DMS 273 (cell line): ENCODE data around the gene TRIM36.

ENCODE experiments used
- DNase-seq: peaks from one replicate; lab custom pipeline; 2025; ENCODE audit not compliant: unreplicated experiment; lab: John Stamatoyannopoulos, UW

Gene TRIM36, protein sequence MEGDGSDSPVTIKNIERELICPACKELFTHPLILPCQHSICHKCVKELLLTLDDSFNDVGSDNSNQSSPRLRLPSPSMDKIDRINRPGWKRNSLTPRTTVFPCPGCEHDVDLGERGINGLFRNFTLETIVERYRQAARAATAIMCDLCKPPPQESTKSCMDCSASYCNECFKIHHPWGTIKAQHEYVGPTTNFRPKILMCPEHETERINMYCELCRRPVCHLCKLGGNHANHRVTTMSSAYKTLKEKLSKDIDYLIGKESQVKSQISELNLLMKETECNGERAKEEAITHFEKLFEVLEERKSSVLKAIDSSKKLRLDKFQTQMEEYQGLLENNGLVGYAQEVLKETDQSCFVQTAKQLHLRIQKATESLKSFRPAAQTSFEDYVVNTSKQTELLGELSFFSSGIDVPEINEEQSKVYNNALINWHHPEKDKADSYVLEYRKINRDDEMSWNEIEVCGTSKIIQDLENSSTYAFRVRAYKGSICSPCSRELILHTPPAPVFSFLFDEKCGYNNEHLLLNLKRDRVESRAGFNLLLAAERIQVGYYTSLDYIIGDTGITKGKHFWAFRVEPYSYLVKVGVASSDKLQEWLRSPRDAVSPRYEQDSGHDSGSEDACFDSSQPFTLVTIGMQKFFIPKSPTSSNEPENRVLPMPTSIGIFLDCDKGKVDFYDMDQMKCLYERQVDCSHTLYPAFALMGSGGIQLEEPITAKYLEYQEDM

DNA sequence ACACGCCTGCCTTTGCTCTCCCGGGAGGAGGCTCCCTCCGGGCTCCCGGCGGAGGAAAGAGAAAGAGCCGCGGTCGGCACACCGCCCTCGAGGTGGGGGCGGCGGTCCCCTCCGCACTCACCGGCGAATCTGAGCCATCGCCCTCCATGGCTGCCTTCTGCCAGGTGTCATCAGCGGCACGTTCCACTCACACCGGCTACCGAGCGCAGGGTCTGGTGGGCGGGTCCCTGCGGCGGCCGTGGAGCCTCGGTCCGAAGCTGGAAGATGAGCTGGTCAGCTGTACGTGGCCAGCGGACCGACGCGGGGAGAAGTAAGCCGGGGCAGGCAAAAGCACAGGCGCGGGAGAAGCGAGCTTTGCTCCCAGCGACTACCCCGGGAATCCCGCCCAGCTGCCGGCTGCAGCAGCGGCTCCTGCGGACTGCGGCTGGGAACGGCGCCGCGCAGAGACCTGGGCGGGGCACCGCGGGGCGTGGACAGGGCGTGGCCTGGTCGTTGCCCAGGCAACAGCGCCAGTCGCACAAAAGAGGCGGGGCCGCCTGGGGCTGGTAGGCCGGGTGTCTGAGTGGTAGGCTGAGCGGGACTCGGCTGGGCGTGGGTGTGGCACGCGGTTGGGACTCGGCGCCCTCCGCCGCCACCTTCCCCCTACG lies at the start of gene TRIM36:
TRIM36 (minus strand) TSS at position 422 of the 647 bp plus-strand sequence; CDS start at position 148, 274 bp downstream.
- DNase-seq, result peak; percentile 98

DNA sequence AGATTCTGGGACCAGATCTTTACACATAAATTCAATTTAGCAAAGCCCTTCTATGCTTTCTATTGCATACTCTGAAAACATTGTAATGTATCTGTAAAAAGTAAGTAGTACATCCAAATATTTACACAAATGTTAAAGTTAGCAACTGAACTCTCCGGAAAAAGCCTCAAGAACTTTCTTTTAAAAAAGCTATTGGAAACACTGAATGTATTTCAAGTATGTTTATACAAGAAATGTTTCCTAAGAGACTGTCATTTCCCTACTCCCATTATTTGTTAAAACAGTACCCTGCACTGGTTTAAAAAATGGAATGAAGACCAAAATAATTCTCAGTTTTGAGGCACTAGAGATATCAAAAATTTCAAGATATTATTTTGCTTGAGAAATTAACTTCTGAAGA lies 44.8 kb upstream of the TRIM36 start:
- no peak for DNase-seq

GRCh38 chr5:115209279-115209678 lies 39.6 kb upstream of the TRIM36 start:
- no peak for DNase-seq

DNA sequence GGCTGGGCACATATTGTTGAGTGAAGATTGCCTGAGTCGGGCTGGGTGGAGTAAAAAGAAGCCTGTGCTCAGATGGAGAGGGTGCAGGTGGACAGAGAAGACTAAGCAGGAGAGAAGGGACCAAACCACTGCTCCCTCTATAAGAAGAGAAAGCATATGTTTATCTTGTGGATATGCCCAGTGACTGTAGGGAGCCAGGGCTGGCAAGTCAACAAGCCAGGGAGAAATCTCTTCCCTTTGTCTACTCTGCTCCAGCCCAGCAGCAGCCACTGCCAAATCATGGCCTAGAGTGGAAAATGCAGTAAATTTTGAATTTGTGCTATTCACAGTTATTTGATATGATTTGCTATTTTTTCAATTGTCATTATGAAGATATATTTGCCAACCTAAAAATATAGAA lies 33.2 kb upstream of the TRIM36 start:
- DNase-seq, result no peak

GRCh38 chr5:115196161-115196560 lies 26.5 kb upstream of the TRIM36 start:
- DNase-seq, result no peak

DNA sequence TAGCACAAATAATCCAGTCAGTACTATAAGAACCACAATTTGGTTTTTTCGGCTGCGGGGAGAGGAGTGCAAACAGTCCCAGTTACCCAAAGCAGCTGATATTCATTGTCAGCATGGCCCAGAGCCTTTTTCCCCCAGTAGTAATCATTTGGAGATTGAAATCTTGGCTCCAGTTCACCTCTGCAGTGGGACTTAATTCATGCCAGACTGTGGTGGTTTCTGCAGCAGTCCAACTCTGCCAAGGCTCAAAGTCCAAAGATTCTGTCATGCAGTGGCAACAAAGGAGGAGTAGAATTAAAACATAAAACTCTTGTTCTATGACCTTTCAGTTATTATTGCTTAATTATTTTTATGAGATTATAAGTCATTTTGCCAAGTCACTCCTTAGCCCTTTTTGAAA lies 25.0 kb upstream of the TRIM36 start:
- DNase-seq, result no peak

DNA sequence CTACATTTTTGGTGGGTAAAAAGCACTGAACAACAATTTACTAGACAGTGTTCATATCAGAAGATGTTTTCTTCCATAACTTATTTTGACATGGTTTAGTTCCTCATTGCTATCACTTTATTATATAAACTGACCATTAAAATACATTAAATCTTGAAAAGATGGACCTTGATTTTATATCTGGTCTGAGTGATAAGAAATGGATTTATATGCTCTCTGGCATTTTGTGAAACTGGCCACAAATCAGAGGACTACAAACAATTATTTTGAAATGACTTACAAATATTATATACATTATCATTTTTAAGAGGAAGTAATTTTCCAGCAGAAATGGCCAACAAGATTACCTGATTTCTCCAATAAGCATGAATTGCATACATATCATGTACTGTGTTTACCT lies 23.6 kb upstream of the TRIM36 start:
- DNase-seq, result no peak

DNA sequence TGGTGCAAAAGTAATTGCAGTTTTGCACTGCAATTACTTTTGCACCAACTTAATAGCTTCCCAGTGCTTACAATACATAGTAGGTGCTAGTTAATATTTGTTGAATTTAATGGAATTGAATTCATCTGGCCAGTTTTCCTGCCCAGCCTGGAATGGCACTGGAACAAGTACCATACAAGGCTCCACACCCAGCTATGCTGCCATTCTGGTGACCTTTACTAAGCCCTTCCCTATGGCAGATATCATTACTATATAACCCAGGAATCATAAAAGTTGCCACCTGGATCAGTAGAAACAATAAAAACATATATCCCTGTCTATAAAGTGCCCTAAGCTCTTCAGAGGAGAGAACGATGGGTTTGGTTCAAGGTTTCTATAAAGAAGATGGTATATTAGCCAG lies 22.4 kb upstream of the TRIM36 start:
- no peak for DNase-seq

- no peak for DNase-seq
These were observed 21.8 kb upstream of the TRIM36 start for GRCh38 chr5:115191474-115192031.

- no peak for DNase-seq
These were observed 20.7 kb upstream of the TRIM36 start for GRCh38 chr5:115190388-115190787.

DNA sequence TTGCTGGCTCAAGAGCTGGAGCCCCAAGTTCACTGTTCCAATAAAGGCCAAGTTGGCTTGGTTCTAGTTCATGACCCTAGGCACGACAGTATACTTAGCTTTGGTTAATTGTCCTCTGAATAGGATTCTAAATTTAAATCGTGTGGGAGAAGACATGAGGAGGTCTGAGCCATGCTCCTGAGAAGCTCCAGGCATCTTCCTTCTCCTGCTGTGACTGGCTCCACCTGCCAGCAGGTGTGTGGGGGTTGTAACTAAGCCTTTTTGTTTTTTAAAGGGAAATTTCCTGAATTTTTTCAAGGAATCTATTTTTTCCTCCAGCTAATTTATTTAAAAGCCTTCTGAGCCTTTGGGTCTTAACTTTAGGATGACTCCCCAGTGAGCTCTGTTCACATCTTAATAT lies 20.2 kb upstream of the TRIM36 start:
- no peak for DNase-seq

DNA sequence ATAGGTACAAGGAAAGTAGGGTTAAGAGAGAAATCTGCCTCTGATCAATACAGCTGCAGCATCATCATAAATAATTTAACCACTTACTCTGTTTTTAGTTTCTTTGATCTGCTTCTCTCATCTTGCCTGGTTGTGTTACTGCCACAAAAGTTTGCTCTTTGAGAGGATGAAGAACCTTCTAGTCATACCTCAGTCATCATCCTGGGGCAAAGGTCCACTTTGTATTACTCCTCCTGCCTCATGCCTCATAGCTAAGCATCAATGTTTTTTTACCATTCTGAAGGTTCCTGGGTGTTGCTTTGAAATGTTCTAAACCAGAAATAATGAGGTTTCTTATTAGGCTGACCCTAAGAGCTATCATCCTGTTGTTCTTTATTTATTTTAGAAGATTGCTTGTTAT lies 17.1 kb upstream of the TRIM36 start:
- DNase-seq, result no peak

- DNase-seq, result no peak
These were observed 15.1 kb upstream of the TRIM36 start for GRCh38 chr5:115184770-115185169.

DNA sequence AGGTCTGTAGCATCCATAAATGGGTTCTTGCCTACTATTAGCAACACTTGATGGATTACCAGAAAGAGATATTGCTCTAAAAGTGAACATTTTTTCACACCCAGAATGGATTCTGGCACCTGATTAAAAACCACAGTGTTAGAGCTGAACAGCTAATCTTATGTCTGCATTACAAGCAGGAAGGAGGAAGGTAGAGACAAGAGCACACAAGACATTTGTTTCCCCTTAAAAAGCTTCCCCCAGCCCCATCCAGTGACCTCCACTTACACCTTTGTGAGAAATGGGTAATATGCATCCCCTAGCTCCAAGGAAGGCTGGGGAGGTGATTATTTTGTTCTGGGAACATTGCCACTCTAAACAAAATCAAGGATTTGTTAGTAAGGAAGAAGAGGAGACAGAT lies 12.0 kb upstream of the TRIM36 start:
- DNase-seq, result no peak

- DNase-seq, result peak; percentile 75
These were observed 10.5 kb upstream of the TRIM36 start for GRCh38 chr5:115180165-115180709.

DNA sequence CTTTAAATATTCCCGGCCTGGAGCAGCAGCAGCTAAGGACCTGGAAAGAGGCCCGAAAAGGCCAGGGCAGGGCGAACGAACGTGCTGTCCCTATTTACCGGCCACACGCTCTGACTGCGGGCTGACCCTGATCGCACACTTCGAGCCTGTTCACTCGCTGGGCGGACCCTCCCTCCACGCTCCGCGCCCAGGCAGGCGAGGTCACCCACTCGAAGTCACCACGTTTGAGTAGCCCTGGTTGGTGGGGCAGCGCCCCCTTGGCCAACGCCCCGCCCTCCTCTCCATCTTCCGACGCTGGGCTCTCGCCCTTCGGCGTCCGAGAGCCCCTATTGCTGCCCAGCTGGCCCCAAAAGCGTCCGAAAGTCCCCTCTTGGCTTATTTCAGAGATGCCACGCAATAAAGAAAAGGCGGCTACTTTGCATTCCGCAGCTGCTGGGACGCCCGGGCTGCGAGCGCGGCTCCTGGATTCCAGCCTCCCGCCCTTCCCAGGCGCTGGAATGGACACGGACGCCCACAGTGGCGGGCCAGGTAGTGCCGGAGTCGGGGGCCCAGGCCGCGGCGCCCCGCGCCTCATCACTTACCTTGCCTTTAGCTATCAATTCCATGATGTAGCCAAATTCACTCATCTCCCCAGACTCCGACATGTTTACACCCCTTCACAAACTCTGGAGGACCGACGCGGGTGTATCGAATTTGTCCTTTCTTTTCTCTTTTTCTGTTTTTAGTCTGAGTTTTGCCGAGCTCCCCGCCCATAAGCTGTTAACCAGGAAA lies 9.9 kb upstream of the TRIM36 start:
- peak; percentile 54 for DNase-seq

GRCh38 chr5:115179030-115179393 lies 9.3 kb upstream of the TRIM36 start:
- no peak for DNase-seq

GRCh38 chr5:115170929-115171510 lies 1.3 kb upstream of the TRIM36 start:
- DNase-seq, result no peak

- DNase-seq, result peak; percentile 68
These were observed 623 bp upstream of the TRIM36 start for GRCh38 chr5:115170134-115170928.
